H1 (cell line): Measurements from ENCODE around the gene SERPINE2. TPM values are rescaled to one million over a fixed set of nuclear protein-coding genes. Genes with fewer than 3 reads are reported as not detected.

Experiments used
- ATF2 ChIP-seq: IDR thresholded peaks from 2 replicates; pipeline ENCODE4 v1.6.1; 2012; ENCODE audit warnings: low read length, inconsistent platforms
- HDAC6 ChIP-seq: IDR thresholded peaks from one replicate; pipeline ENCODE4 v1.7.1; 2012; ENCODE audit warnings: low read depth, mild to moderate bottlenecking, inconsistent platforms, low read length, moderate library complexity
- KDM5A ChIP-seq: fragments of 200-600 bp; IDR thresholded peaks from 2 replicates; pipeline ENCODE4 v1.7.1; 2012; ENCODE audit warnings: mild to moderate bottlenecking, low read length, inconsistent platforms, mixed read lengths
- YY1 ChIP-seq: IDR thresholded peaks from 2 replicates; pipeline ENCODE4 v1.6.1; 2011; ENCODE audit warnings: low read depth, mild to moderate bottlenecking, low read length
- polyA plus RNA-seq, 7 experiments: library from polyadenylated mRNA; depleted of rRNA in 3 of 7; stranded (reverse) in 5 of 7; unstranded in 2 of 7; fragments of >200 nt in 5 of 7; fragments of 200-250 nt in 2 of 7; gene quantifications; 1 replicate in 5 of 7; 2 replicates in 1 of 7; 4 replicates in 1 of 7; pipeline versions ENCODE4 v1.2.1 to v1.2.3, GENCODE V29; 2011 to 2013; ENCODE audit warnings: missing spikeins in 2 of 7, mixed read lengths in 2 of 7
- total RNA-seq: library from RNA; stranded (reverse); fragmentation: NEBNext Ultra II Directional; extraction: Animal tissue kit (Norgen Biotek cat#: 25700); gene quantifications from 2 replicates; pipeline ENCODE4 v1.2.1, GENCODE V29; 2021

The SERPINE2 gene
- total and polyA plus RNA-seq, 2 of the 8 experiments (the other 6 are each of a cell fraction or from before 2014, with no cell fraction given) = 26.2 to 76.0 TPM

- no peak for TF ChIP-seq ATF2
- TF ChIP-seq HDAC6 = no peak
- TF ChIP-seq KDM5A = no peak
- TF ChIP-seq YY1 = no peak
Observed at GRCh38 chr2:223972656-223973102, 66.4 kb downstream of the SERPINE2 start (continued).
